GM19324 (cell line): Measurements from ENCODE around the gene NRCAM.
"Not testable (repeated sequence)": the region's sequence is repeated elsewhere in the genome, so short reads cannot be mapped to it uniquely, and the experiment has no call there.

Experiments used
- ATAC-seq: cut with Tn5 transposase; IDR thresholded peaks from one replicate; pipeline ENCODE4 v1.9.1; 2021; ENCODE audit warnings: mild to moderate bottlenecking, moderate library complexity; ENCODE audit not compliant: unreplicated experiment, low FRiP score

NRCAM gene

GRCh38 chr7:108404509-108405420, 51.5 kb downstream of the NRCAM start:
- ATAC-seq: no peak

GRCh38 chr7:108403597-108404217, 52.5 kb downstream of the NRCAM start:
- no peak for ATAC-seq

- ATAC-seq: no peak
These were observed 53.4 kb downstream of the NRCAM start for GRCh38 chr7:108402865-108403264.

DNA sequence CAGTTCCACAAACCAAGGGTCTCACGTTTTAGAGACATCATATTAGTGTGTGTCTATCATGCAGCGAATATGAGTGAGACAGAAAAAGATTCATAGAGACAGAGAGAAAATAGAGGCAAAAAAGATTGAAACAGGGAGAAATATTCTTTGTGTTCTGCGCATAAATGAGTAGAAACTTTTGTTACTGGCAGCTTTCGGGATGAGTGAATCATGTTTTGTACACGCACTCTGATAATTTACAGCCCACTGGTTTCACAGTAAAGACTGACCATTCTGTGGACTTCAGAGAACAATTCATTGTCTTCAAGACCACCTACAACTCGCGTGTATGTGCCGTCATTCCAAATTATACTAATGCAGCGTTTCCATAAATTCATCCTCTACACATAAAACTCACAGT, 60.2 kb downstream of the NRCAM start:
- ATAC-seq: no peak

GRCh38 chr7:108395426-108395825, 60.8 kb downstream of the NRCAM start:
- no peak for ATAC-seq

GRCh38 chr7:108393097-108393496, 63.1 kb downstream of the NRCAM start:
- ATAC-seq: not testable (repeated sequence)

DNA sequence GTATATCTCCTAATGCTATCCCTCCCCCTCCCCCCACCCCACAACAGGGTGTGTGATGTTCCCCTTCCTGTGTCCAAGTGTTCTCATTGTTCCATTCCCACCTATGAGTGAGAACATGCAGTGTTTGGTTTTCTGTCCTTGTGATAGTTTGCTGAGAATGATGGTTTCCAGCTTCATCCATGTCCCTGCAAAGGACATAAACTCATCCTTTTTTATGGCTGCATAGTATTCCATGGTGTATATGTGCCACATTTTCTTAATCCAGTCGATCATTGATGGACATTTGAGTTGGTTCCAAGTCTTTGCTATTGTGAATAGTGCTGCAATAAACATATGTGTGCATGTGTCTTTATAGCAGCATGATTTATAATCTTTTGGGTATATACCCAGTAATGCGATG, 68.5 kb downstream of the NRCAM start:
- ATAC-seq: not testable (repeated sequence)

GRCh38 chr7:108385834-108386422, 70.3 kb downstream of the NRCAM start:
- ATAC-seq: no peak

- no peak for ATAC-seq
These were observed 71.3 kb downstream of the NRCAM start for GRCh38 chr7:108384716-108385483.

DNA sequence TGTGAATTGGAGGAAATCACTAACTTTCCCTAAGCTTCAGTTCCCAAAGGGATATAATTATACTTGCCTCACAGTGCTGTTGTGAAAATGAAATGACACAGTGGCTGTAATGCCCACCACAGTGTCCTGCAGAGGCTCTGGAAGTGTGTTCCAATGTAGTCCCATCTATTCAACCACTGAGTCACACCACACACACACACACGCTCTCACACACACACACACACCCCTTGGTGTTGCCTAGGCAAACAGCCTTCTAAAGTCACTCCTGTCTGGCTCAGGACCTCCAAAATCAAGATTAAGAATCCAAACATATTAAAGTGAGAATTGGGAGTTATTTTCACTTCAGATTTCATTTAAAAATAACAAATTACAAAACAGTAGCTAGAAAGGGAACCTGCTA, 73.3 kb downstream of the NRCAM start:
- no peak for ATAC-seq

DNA sequence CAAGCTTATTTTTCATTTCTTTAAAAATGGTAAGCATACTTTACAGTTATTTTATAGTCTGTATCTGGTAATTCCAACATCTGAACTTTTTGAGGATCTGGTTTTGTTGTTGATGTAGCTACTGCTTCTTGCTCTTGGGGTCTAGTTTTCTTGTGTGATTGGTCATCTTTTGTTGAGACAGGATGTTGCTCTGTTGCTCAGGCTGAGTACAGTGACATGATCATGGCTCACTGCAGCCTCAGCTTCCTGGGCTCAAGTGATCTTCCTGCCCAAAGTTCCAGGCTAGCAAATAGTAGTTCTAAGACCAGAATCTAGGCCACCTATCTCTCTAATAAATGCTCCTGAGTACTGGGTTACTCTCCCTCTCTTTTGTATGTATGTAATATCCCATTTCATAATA, 75.7 kb downstream of the NRCAM start:
- no peak for ATAC-seq

DNA sequence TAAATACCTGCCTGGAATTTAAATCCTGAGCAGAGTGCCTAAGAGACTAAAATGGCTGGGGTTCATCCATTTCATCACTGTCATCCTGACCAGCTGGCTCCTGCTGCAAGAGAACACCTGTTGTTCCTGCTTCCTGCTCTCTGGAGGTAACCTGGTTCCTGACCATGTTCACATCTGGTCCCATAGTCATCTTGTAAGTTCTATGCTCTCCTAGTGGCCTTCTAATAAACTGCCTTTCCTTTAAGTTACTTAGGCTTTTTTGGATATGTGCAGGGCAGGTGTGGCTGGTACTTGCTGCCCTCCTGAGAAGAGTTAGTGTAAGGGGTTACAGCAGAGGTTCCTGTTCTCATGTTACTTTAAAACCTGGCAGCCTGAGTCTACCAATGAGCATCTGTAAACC, 80.0 kb downstream of the NRCAM start:
- no peak for ATAC-seq

DNA sequence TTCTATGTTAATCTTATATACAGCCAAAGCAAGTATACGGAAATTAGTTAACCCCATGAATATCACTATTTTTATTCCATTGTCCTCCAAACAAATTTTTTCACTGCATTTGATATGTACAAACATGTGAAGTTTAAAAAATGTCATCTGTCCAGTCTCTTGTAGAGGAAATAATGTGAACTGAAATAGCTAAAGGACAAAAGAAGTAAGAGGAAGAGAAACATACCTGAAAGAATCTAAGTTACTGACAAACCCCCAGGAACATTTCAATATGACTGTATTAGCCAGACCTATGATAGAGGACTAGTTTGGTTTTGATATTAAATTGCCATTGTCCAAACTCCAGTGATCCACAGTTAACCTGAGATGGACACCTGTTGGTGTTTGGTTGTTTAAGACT, 80.6 kb downstream of the NRCAM start:
- no peak for ATAC-seq

GRCh38 chr7:108374899-108375298, 81.3 kb downstream of the NRCAM start:
- no peak for ATAC-seq

GRCh38 chr7:108372618-108373017, 83.6 kb downstream of the NRCAM start:
- ATAC-seq: no peak

GRCh38 chr7:108370616-108371015, 85.6 kb downstream of the NRCAM start:
- no peak for ATAC-seq

DNA sequence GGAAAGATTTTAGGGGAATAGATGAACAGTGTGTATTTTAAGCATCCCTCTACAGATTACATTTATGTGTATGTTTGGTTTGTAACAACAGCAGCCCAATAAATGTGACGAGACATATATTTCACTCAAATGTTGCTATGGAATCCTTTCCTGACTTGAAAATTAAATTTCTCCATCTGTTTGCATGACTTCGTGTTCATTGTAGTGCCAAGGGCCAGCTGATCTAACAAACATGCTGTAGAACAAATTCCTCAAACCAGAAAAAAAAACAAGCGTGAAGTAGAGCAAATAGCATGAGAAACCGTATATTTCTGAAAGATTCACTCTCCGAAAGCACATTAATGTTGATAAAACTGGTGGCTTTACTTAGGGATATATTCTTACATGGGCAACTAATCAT, 87.8 kb downstream of the NRCAM start:
- no peak for ATAC-seq

DNA sequence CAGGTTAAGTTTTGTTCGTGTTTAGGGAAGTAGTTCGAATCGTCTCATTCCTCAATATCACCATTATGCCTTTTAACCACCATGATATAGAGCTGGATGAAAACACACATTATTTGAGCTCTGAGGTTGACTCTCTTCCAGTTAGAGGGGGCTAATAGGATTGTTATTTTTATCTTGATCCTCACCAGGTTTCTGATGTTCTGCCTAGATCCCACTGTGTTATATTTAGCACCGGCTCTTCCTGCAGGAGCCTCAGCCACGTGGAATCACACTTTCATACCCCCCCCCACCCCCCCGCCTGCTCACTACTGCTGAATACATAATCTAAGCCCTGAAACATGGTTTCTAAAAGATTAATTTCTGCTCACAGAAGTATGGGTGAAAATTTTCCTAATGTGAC, 88.3 kb downstream of the NRCAM start:
- no peak for ATAC-seq

GRCh38 chr7:108367314-108367713, 88.9 kb downstream of the NRCAM start:
- ATAC-seq: no peak

DNA sequence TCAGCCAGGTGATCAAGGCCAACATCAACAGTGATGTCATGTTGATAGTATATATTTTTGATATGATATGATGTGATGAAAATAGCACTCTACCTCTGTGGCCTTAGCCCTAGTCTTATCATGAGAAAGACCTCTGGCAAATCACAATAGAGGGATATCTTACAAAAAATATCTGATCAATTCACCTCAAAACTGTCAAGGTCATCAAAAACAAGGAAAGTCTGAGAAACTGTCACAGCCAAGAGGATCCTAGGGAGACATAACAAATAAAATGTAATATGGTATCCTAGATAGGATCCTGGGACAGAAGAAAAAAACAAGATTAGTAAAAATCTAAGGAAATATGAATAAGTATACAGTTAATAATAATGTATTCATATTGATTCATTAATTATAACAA, 92.6 kb downstream of the NRCAM start:
- ATAC-seq: no peak
